Stimulated activated CD4-positive, alpha-beta T cell treated with anti-CD3 and anti-CD28 coated beads, Interleukin-4, amount 100 ng/mL, for 24 hours (primary cell): Measurements from ENCODE around the gene SEC22A.

ENCODE experiments used
- DNase-seq: peaks from one replicate; pipeline ENCODE4 v3.0.0-alpha.2; 2020

The SEC22A gene

GRCh38 chr3:123290107-123290930 is 88.6 kb downstream of the SEC22A start:
- no peak for DNase-seq

DNA sequence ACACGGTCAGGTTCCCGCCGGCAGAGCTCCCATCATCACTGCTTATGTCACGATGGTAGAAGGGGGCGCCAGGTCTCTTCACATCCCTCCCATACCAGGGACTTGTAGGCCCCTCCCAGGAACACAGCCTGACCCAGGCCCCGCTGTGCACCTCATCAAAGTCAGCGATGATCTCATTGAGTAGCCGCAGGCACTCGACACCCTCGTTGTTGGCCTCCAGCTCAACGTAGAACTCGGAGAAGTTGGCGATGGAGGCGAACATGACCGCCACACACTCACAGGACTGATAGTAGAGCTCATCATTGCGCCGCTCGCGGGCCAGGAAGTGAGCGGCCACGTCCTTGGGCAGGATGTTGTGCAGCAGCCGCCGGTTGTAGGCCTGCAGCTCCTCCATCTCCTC is 89.2 kb downstream of the SEC22A start:
- DNase-seq: no peak

DNA sequence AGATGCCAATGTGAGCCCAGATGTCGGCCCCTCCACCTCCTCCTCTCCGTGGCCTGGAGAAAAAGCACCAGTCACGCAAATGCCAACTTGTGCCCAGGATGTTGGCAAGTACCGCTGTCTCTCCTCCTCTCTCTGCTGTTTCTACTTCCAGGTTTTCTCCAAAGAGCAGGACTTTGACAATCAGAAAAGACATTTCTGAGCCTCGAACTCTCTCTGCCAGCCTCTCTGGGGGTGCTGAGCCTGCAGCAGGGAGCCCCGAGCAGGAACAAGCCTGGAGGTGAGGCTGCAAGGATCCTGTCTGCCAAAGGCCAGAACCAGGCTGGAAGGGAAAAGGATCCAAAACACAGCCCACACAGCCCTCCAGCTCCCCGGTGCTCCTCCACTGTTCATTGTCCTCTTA is 89.7 kb downstream of the SEC22A start:
- no peak for DNase-seq

GRCh38 chr3:123292321-123293310 is 90.9 kb downstream of the SEC22A start:
- no peak for DNase-seq

- no peak for DNase-seq
These were observed 92.7 kb downstream of the SEC22A start for GRCh38 chr3:123294296-123294938.

- DNase-seq: no peak
These were observed 93.6 kb downstream of the SEC22A start for GRCh38 chr3:123295171-123295900.

- no peak for DNase-seq
These were observed 94.1 kb downstream of the SEC22A start for GRCh38 chr3:123295901-123296250.

GRCh38 chr3:123296261-123296660 is 94.5 kb downstream of the SEC22A start:
- no peak for DNase-seq

DNA sequence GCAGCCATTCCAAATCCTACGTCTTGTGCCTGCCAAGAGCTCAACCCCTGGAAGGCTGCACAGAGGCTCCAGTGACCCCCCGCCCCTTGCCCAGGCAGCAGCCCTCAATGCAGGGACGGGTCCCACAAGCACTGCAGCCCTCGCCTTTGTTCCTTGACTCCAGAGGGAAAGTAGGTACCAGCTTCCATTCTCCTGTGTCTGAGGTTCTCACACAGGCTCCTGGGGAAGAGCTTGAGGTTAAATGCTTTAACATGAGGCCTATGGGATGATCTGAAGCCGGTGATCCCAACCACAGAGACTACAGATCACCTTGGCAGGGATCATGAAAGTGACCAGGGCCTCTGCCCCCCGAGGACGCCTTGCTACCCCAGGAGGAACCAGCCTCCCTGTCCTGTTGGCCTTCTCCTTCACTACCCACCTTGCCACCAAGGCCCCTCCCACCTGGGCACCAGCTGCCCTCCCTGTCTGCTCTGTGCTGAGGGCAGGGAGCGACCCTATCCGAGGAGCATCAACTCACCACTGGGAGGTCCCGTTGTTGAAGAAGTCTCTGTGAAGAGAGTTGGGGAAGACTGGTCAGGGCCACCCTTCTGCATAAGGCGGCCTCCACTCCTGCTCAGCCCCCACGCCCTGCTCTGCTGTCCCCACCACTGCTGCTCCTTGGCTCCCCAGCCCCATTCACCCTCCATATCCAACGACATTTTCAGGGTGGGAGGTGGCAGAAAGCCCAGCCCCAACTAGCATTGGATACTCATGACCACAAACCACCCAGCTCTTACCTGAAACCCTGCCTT is 95.3 kb downstream of the SEC22A start:
- no peak for DNase-seq

DNA sequence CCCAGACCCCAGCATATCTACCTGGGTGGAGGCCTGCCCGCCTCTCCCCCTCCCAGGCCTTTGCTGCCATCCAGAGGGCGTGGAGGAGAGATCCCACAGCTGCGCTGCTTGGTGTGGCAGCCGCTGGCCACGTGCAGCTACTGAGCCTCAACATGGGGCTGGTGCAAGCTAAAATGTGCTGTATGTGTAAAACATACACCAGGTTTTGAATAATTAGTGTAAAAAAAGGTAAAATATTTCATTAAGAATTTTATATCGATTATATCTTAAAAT is 95.8 kb downstream of the SEC22A start:
- no peak for DNase-seq

DNA sequence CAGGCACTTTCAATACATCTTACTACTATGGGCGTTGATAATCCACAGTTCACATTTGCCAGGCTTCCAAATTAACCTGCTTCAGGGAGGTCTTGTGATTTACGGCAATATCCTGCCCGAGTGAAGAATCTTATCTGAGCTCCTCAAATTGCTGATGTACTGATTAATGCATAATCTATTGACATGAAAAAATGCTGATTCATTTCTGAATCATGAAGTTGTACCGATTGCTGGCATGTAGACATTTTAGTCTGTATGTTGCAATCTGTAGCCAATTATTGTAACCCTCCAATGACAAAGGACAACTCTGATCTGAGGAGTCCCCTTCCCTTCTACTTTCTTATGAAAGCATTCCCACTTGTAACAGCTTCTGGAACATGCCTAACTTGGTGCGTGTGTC is 97.2 kb downstream of the SEC22A start:
- DNase-seq: no peak

DNA sequence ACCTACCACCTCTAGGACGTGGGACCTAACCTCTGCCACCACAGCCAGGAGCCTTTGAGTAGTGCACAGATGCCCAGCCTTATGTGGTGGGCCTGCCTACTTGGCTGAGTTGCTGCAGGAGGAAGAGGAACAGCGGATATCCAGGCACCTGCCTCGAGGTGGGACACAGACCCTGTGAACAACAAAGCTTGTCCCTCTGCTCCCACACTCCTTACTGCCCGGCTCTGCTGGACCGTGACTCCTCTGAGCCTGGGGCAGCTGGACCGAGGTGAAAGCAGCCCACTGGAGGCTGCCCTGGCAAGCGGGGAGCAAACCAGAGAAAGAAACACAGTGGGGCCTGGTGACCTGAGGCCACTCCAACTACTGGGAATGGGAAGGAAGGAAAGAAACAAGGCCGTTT is 97.8 kb downstream of the SEC22A start:
- no peak for DNase-seq

DNA sequence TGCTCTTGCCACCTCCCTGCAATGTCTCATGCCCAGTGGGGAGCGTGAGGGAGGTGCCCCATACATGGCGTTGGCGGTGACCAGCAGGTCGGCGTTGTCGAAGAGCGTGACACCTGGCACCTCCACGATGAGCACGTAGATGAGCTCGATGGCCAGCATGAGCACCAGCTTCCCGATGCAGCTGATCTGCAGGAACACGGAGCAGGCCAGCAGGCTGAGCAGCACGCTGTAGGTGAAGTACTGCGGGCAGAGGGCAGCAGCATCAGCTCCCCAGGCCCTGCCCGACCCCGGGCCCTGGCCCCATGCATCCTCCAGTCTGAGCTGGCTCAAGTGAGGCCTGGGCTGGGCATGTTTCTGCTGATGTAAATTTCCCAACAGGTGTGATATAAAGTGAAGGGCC is 98.3 kb downstream of the SEC22A start:
- DNase-seq: no peak

- DNase-seq: no peak
These were observed 98.8 kb downstream of the SEC22A start for GRCh38 chr3:123300583-123300982.

- no peak for DNase-seq
These were observed 99.8 kb downstream of the SEC22A start for GRCh38 chr3:123301331-123302184.

GRCh38 chr3:123302961-123303360 is 101.2 kb downstream of the SEC22A start:
- DNase-seq: no peak

GRCh38 chr3:123303976-123304560 is 102.3 kb downstream of the SEC22A start:
- no peak for DNase-seq

GRCh38 chr3:123305192-123305591 is 103.4 kb downstream of the SEC22A start:
- no peak for DNase-seq

DNA sequence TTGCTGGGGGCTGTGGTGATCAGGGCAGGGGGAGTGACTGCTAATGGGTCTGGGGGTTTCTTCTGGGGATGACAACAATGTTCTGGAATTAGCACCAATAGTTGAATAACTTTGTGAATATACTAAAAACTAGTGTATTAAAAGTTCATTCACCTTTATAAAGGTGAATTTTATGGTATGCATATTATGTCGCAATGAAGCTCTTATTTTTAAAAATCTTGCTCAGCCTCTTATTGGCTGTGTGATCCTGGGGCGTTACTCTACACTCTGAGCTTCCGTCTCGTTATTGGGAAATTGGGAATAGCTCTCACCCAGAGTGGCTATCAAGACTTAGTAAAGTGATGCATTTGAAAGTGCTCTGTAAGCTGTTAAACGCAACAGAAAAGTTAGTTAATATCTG is 105.3 kb downstream of the SEC22A start:
- no peak for DNase-seq

GRCh38 chr3:123310186-123310585 is 108.4 kb downstream of the SEC22A start:
- DNase-seq: no peak

DNA sequence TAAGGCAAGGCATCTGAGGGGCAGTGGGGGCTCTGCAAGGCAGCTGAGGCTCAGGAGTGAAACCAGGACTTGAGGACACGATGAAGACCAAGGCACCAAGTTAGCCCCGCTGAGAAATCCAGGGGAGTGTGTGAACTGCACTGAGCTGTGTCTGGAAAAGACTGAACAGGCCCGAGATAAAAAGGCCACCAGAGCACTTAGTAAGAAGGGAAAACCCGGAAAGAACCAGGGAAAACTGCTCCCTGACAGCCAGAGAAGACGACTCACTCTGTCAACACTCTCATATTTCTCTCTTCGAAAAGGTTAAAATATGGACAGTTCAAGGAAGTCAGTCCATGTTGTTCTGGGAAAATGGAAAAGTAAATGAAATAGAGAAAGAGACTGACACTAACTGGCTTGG is 109.0 kb downstream of the SEC22A start:
- DNase-seq: no peak
